ENCODE measurements around the gene TGIF1. TPM values are rescaled to one million over a fixed set of nuclear protein-coding genes. Genes with fewer than 3 reads are reported as not detected.

The TGIF1 gene
- total and polyA plus RNA-seq, 9 of the 15 experiments (the other 6 are each of a cell fraction or from before 2014, with no cell fraction given), result 16.1 to 77.7 (median 44.6) TPM

GRCh38 chr18:3449512-3450011 is 410 bp upstream of the TGIF1 start (continued):
- TF ChIP-seq SLC30A9 (CRISPR knock-in tag; IDR thresholded peaks at IDR 0.05), result no peak
- TF ChIP-seq FOXK1 (CRISPR knock-in tag; IDR thresholded peaks at IDR 0.05; ENCODE audit: borderline replicate concordance), result no peak
- TF ChIP-seq ZNF3 (CRISPR knock-in tag; IDR thresholded peaks at IDR 0.05), result no peak
- TF ChIP-seq TFAM (CRISPR knock-in tag; conservative IDR thresholded peaks at IDR 0.05), result no peak
- TF ChIP-seq GABPA (tag; conservative IDR thresholded peaks at IDR 0.05; ENCODE audit: low read depth), result no peak
- TF ChIP-seq RNF2 (IDR thresholded peaks at IDR 0.05), result no peak
- TF ChIP-seq TCF15 (CRISPR knock-in tag; IDR thresholded peaks at IDR 0.05), result no peak
- TF ChIP-seq CREM (IDR thresholded peaks at IDR 0.05; ENCODE audit: low read depth), result no peak
- no peak for TF ChIP-seq TCF7L2 (IDR thresholded peaks at IDR 0.05; ENCODE audit: low read depth, low read length)
- no peak for TF ChIP-seq BCL6 (CRISPR knock-in tag; IDR thresholded peaks at IDR 0.05)
- TF ChIP-seq UBTF (IDR thresholded peaks at IDR 0.05; ENCODE audit: borderline replicate concordance in 1 of 2, low read depth in 2 of 2, low read length in 2 of 2), result peak; percentile 80 to 85; a peak in 1 of 4 replicates
- TF ChIP-seq THAP7 (CRISPR knock-in tag; IDR thresholded peaks at IDR 0.05), result peak; percentile 48; the same call in 1 of the 2 replicates
- no peak for TF ChIP-seq SAFB2 (IDR thresholded peaks at IDR 0.05; ENCODE audit: borderline replicate concordance, low read depth, low read length, severe bottlenecking)
- no peak for TF ChIP-seq NFIX (CRISPR knock-in tag; IDR thresholded peaks at IDR 0.05; ENCODE audit: low read depth)
- TF ChIP-seq RREB1 (CRISPR knock-in tag; IDR thresholded peaks at IDR 0.05), result peak; percentile 15; the same call in 1 of the 2 replicates
- TF ChIP-seq ZBED1 (IDR thresholded peaks at IDR 0.05), result no peak
- TF ChIP-seq KLF13 (tag; IDR thresholded peaks at IDR 0.05; ENCODE audit: borderline replicate concordance, low read depth), result peak; percentile 87; the same call in 1 of the 2 replicates
- no peak for TF ChIP-seq MLLT1 (IDR thresholded peaks at IDR 0.05)

All from K562 (cell line).